CD4-positive, alpha-beta T cell (primary cell): Measurements from ENCODE around the gene AZU1. TPM values are rescaled to one million over a fixed set of nuclear protein-coding genes. Genes with fewer than 3 reads are reported as not detected.

Source experiments
- ATAC-seq: fragments of 200-7000 bp; cut with Tn5 transposase; one replicate; pipeline ENCODE4 v1.10.0; 2022; ENCODE audit warnings: mild to moderate bottlenecking; ENCODE audit not compliant: poor library complexity
- CTCF ChIA-PET: fragments of 350-600 bp; sonication (Branson Sonifier 250); formaldehyde crosslinking; loops from one replicate; lab custom pipeline; 2021; ENCODE audit warnings: antibody characterized with exemption, inconsistent platforms; lab: Charles Lee
- POLR2A ChIA-PET: fragments of 350-600 bp; sonication (Branson Sonifier 250); formaldehyde crosslinking; loops from one replicate; lab custom pipeline; 2021; ENCODE audit warnings: antibody characterized with exemption, inconsistent platforms; lab: Charles Lee
- DNase-seq, 14 experiments: peaks; one replicate each; pipeline ENCODE4 v3.0.0-alpha.2; 2013 to 2020; ENCODE audit warnings: mixed read lengths in 2 of 14
- H3K27ac ChIP-seq, 2 donors: one replicate each; pipeline versions ENCODE4 v1.5.1 to v1.7.0; 2013; ENCODE audit warnings: low read length in 2 of 2, low read depth in 1 of 2, mild to moderate bottlenecking in 1 of 2
- H3K27me3 ChIP-seq, 2 experiments: 1 replicate in 1 of 2; 2 replicates in 1 of 2; pipeline versions ENCODE4 v1.6.1 to v1.7.0; 2013; ENCODE audit warnings: low read length in 2 of 2, control low read depth in 1 of 2, mild to moderate bottlenecking in 1 of 2, moderate library complexity in 1 of 2; ENCODE audit not compliant: insufficient read depth in 2 of 2, control insufficient read depth in 1 of 2
- H3K36me3 ChIP-seq: one replicate; pipeline ENCODE4 v1.6.1; 2013; ENCODE audit warnings: low read length, control low read depth; ENCODE audit not compliant: insufficient read depth
- H3K4me1 ChIP-seq: one replicate; pipeline ENCODE4 v1.6.1; 2013; ENCODE audit warnings: low read length, control low read depth; ENCODE audit not compliant: insufficient read depth
- H3K4me3 ChIP-seq: one replicate; pipeline ENCODE4 v1.5.1; 2013; ENCODE audit warnings: mild to moderate bottlenecking, low read length, moderate library complexity
- H3K9me3 ChIP-seq, 2 experiments: 1 replicate in 1 of 2; 2 replicates in 1 of 2; pipeline versions ENCODE4 v1.6.1 to v1.7.0; 2013; ENCODE audit warnings: low read length in 2 of 2, mild to moderate bottlenecking in 2 of 2, control low read depth in 1 of 2, moderate library complexity in 1 of 2; ENCODE audit not compliant: control insufficient read depth in 1 of 2, insufficient read depth in 1 of 2
- H3K27ac Mint-ChIP-seq: one replicate; pipeline ENCODE4 v1.8.0; 2020; ENCODE audit warnings: mixed read lengths
- H3K27me3 Mint-ChIP-seq: one replicate; pipeline ENCODE4 v1.8.0; 2021; ENCODE audit warnings: mixed read lengths
- H3K36me3 Mint-ChIP-seq: one replicate; pipeline ENCODE4 v1.8.0; 2021; ENCODE audit warnings: low read depth, mixed read lengths
- H3K4me1 Mint-ChIP-seq: one replicate; pipeline ENCODE4 v1.8.0; 2021; ENCODE audit warnings: low read depth, mixed read lengths
- H3K4me3 Mint-ChIP-seq: one replicate; pipeline ENCODE4 v1.8.0; 2020; ENCODE audit warnings: mild to moderate bottlenecking, mixed read lengths
- H3K9me3 Mint-ChIP-seq: one replicate; pipeline ENCODE4 v1.8.0; 2020; ENCODE audit warnings: mixed read lengths
- intact Hi-C, 2 experiments: fragments of 100-400 bp; cut with DNase I in 1 of 2; cut with micrococcal nuclease in 1 of 2; formaldehyde crosslinking; loops; one replicate each; pipeline versions ENCODE4 v1.15.1 to v1.9.0; 2023 to 2025; cut with DNase I, micrococcal nuclease
- total RNA-seq, 174 experiments: library from RNA in 2 of 174; stranded (reverse) in 2 of 174; gene quantifications; one replicate each; pipeline ENCODE4 v1.2.3 and lab custom pipeline; 2021 to 2026
- TF ChIP-seq, protein P1 (sequence below): fragments of 200-600 bp; IDR thresholded peaks from one replicate; pipeline ENCODE4 v1.8.0; 2022; ENCODE audit warnings: antibody characterized with exemption, mild to moderate bottlenecking

The AZU1 gene
- total RNA-seq, 2 experiments from 2014 or later = 0.47 to 0.49 TPM

DNA sequence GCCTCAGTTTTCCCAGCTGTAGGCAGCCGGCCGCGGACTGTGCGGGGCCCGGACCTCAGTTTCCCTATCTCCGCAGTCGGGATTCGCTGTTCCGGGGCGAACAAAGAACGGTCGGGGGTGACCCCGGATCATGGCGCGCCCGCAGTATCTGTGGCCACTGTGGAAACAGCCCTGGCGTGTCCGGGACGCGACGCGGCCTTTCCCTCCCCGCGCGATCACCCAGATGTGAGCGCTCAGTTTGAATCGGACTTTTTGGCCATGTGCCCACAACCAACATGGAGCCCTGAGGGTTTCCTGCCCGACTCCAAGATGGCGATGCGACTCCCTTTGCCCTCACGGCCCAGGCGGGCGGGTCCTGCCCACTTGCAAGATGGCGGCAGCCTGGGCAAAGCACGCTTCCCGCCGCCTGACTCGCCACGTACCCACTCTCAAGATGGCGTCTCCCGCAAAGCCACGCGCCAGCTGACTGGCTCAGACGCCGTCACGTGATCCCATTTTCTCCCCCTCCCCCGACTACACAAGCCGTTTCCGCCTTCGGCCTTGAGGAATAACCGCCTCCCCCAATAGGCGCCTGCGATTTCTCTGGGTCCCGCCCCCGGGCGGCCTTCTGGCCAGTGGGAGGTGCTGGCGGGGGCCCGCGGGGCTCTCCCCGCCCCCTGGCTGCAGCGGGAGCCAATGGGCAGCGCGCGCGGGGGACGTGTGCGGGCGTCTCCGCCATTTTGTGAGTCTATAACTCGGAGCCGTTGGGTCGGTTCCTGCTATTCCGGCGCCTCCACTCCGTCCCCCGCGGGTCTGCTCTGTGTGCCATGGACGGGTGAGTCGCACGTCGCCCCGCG is 30.7 kb upstream of the AZU1 start, which contains the start of gene PTBP1:
Gene PTBP1 (plus strand): TSS at position 761 of the 836 bp plus-strand sequence. CDS start 46 bp downstream, at position 807.
- H3K4me3 Mint-ChIP-seq = peak within 1 kb of the TSS; percentile 89
- peaks cover 48% of the 10 kb centered on the region for H3K4me1 ChIP-seq
- H3K27me3 ChIP-seq = no peaks in the 10 kb centered on the region
- H3K4me3 ChIP-seq = peak within 1 kb of the TSS; percentile 87
- intact Hi-C loops = loop anchor here (1.0 to 10.0 kb wide), 6 partner anchors 116 to 448 kb away; partner anchors contain the start of genes RNF126 (in 2 of the 2), ATP5F1D (in 1 of the 2), GPX4 (in 1 of the 2) and MIDN (in 1 of the 2)
- no peaks in the 10 kb centered on the region for H3K27me3 Mint-ChIP-seq
- TF ChIP-seq, protein P1, sequence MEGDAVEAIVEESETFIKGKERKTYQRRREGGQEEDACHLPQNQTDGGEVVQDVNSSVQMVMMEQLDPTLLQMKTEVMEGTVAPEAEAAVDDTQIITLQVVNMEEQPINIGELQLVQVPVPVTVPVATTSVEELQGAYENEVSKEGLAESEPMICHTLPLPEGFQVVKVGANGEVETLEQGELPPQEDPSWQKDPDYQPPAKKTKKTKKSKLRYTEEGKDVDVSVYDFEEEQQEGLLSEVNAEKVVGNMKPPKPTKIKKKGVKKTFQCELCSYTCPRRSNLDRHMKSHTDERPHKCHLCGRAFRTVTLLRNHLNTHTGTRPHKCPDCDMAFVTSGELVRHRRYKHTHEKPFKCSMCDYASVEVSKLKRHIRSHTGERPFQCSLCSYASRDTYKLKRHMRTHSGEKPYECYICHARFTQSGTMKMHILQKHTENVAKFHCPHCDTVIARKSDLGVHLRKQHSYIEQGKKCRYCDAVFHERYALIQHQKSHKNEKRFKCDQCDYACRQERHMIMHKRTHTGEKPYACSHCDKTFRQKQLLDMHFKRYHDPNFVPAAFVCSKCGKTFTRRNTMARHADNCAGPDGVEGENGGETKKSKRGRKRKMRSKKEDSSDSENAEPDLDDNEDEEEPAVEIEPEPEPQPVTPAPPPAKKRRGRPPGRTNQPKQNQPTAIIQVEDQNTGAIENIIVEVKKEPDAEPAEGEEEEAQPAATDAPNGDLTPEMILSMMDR = no peak
- POLR2A ChIA-PET = interaction anchor here (0.6 to 2.2 kb wide), 13 partner anchors 67 to 672 kb away, joined by 3 to 11 read pairs (median 5); partner anchors contain the start of genes ARHGAP45, CIRBP, FAM174C and GPX4
- DNase-seq (peak; percentile 97 to 100 (median 99)), ATAC-seq (peak; percentile 83)
- H3K9me3 Mint-ChIP-seq = no peaks in the 10 kb centered on the region
- no peaks in the 10 kb centered on the region for H3K9me3 ChIP-seq
- H3K4me1 Mint-ChIP-seq = peaks cover 36% of the 10 kb centered on the region
- H3K36me3 ChIP-seq = peaks cover 31% of the 10 kb centered on the region
- CTCF ChIA-PET = no interaction called here
- peak within 1 kb of the TSS; percentile 67 to 72 for H3K27ac ChIP-seq
- peak within 1 kb of the TSS; percentile 87 for H3K27ac Mint-ChIP-seq
- peaks cover 34% of the 10 kb centered on the region for H3K36me3 Mint-ChIP-seq

DNA sequence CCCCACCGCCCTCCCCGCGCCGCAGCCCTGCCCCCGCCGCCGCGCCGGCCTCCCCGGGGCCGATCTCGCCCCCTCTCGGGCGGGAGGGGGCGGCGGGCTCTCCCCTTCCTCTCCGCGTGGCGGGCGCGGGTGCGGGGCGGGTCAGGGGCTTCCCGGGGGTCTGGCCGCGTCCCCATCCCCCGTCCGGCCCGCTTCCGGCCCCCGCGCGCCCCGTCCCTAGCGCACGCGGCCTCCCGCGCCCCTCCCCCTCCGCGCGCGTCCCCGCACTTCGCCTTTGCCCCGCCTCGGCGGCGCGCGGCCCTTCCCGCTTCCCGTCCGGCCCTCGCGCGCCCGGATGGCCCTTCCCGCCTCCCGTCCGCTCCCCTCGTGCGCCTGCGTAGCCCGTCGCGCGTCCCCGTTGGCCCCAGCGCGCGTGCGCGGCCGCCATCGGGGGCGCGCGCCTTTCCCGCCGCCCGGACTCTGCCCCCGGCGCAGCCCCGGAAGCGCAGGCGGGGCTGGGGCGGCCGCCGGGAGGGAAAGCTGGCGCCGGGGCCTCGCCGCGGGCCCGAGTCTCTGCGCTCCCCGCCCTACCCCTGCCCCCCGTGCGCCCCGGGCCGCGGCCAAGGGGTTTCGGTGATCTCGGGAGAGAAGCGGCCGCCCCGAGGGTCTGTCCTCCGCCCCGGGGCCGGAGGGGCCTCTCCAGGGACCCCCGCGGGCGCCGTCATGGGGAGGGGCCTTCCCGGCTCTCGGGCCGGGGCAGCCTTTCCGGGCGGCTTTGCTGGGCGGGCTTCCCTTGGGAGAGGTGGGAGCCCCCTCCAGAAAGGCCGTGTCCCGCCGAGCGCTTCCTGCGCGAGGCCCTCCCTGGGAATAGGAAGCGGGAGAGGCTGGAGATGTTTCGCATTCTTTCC is 29.9 kb upstream of the AZU1 start:
- peaks cover 38% of the 10 kb centered on the region for H3K36me3 Mint-ChIP-seq
- H3K4me3 ChIP-seq = peak overlapping the region; percentile 79
- H3K4me1 Mint-ChIP-seq = peaks cover 44% of the 10 kb centered on the region
- H3K27ac ChIP-seq = peak overlapping the region; percentile 63 to 72
- H3K4me1 ChIP-seq = peaks cover 56% of the 10 kb centered on the region
- H3K9me3 Mint-ChIP-seq = no peaks in the 10 kb centered on the region
- H3K27me3 Mint-ChIP-seq = no peaks in the 10 kb centered on the region
- H3K36me3 ChIP-seq = peaks cover 34% of the 10 kb centered on the region
- TF ChIP-seq, protein P1 = no peak
- H3K9me3 ChIP-seq = no peaks in the 10 kb centered on the region
- peak; percentile 10 for ATAC-seq
- POLR2A ChIA-PET = interaction anchor here (0.6 to 2.2 kb wide), 14 partner anchors 59 to 477 kb away, joined by 3 to 11 read pairs (median 5); partner anchors contain the start of genes ARHGAP45, CIRBP, FAM174C and GPX4
- intact Hi-C loops = loop anchor here (1.0 to 10.0 kb wide), 6 partner anchors 116 to 447 kb away; partner anchors contain the start of genes RNF126 (in 2 of the 2), ATP5F1D (in 1 of the 2), GPX4 (in 1 of the 2) and MIDN (in 1 of the 2)
- CTCF ChIA-PET = no interaction called here
- H3K4me3 Mint-ChIP-seq = peak overlapping the region; percentile 89
- DNase-seq = peak; percentile 71 to 95 (median 87)
- H3K27me3 ChIP-seq = no peaks in the 10 kb centered on the region
- peak overlapping the region; percentile 87 for H3K27ac Mint-ChIP-seq
